ENCODE data around the gene ZNF804B. TPM values are rescaled to one million over a fixed set of nuclear protein-coding genes. Genes with fewer than 3 reads are reported as not detected.

The ZNF804B gene
- total RNA-seq, 1 experiment from 2014 or later: not detected

GRCh38 chr7:88801046-88801445 lies 41.5 kb downstream of the ZNF804B start:
- Histone ChIP-seq H2BK15ac (ENCODE audit: low read depth, low read length) (no peak overlapping the region), H3K27ac (ENCODE audit: insufficient read length, low read depth, low read length) (no peak overlapping the region), H3K79me2 (ENCODE audit: insufficient read depth, low read length) (no peaks in the 10 kb centered on the region), H2BK120ac (ENCODE audit: low read depth, low read length, poor library complexity, severe bottlenecking) (no peak overlapping the region), H3K56ac (ENCODE audit: insufficient read length, low read depth, low read length) (no peak overlapping the region), H3K9ac (ENCODE audit: extremely low read depth, insufficient read length, low read length) (no peak overlapping the region), H3K4me2 (ENCODE audit: insufficient read depth, insufficient read length, low read length) (no peak overlapping the region), H4K91ac (ENCODE audit: insufficient read length, low read depth, low read length) (no peak overlapping the region), H2AFZ (ENCODE audit: low read length) (no peak overlapping the region), H2AK5ac (ENCODE audit: insufficient read length, low read length) (no peak overlapping the region), H4K5ac (ENCODE audit: insufficient read length, low read depth, low read length) (no peak overlapping the region), H2BK5ac (ENCODE audit: insufficient read length, low read length) (no peak overlapping the region), H4K8ac (replicated peaks; ENCODE audit: insufficient read length, low read depth, low read length) (no peak overlapping the region), H3T11ph (ENCODE audit: low read length) (no peak overlapping the region), H4K20me1 (ENCODE audit: control insufficient read depth, insufficient read depth, insufficient read length) (no peaks in the 10 kb centered on the region), H3K27me3 (ENCODE audit: insufficient read depth, low read length) (no peaks in the 10 kb centered on the region), H3K4ac (ENCODE audit: low read depth, low read length) (no peak overlapping the region), H3K23ac (ENCODE audit: insufficient read length, low read depth, low read length) (no peak overlapping the region), H2BK20ac (ENCODE audit: low read depth, low read length, poor library complexity, severe bottlenecking) (no peak overlapping the region), H3K14ac (ENCODE audit: insufficient read depth, low read length) (no peak overlapping the region), H3K79me1 (ENCODE audit: insufficient read depth, low read depth, low read length, poor library complexity, severe bottlenecking) (no peaks in the 10 kb centered on the region), H2BK12ac (ENCODE audit: insufficient read length, low read depth, low read length) (no peak overlapping the region), H3K18ac (ENCODE audit: insufficient read length, low read depth, low read length) (no peak overlapping the region), H3K9me3 (ENCODE audit: control insufficient read depth, low read depth, low read length) (no peaks in the 10 kb centered on the region), H3K23me2 (ENCODE audit: insufficient read length, low read depth, low read length, poor library complexity, severe bottlenecking) (no peaks in the 10 kb centered on the region), H3K4me1 (ENCODE audit: insufficient read depth, low read length) (no peaks in the 10 kb centered on the region; the same call in 1 of the 2 replicates)
- peaks cover 9 to 12% of the 10 kb centered on the region in 2 experiments for H3K4me1 Mint-ChIP-seq
- DNase-seq: no peak
- no peaks in the 10 kb centered on the region for H3K36me3 Mint-ChIP-seq (ENCODE audit: insufficient read depth in 1 of 3, low read depth in 3 of 3)
- no peaks in the 10 kb centered on the region for H3K27me3 Mint-ChIP-seq (ENCODE audit: low read depth)
- TF ChIP-seq CTCF (conservative IDR thresholded peaks at IDR 0.05): no peak
- H3K4me3 Mint-ChIP-seq: no peak overlapping the region
- no CpG with 5 or more reads among the region's 3 CpGs for whole genome bisulfite sequencing (ENCODE audit: extremely low coverage, insufficient read length, low lambda C conversion rate)
- H3K27ac Mint-ChIP-seq: 0 out of 7 replicates have a peak overlapping the region, but pooled peaks of 1 of the 3 experiments have one; percentile 39
- H3K9me3 Mint-ChIP-seq: no peaks in the 10 kb centered on the region

Measured in H9 (cell line).